ENCODE measurements around the gene GOLGA8M.
"Not testable (repeated sequence)": the region's sequence is repeated elsewhere in the genome, so short reads cannot be mapped to it uniquely, and the experiment has no call there.

- TF ChIP-seq CTCF (conservative IDR thresholded peaks at IDR 0.05); ZFX (IDR thresholded peaks at IDR 0.05): not testable (repeated sequence)
Measured at GRCh38 chr15:28660750-28661149, 51.5 kb downstream of the GOLGA8M start.

Data from C4-2B (cell line).